PC-3 (cell line): ENCODE results near the gene AEBP2. TPM values are rescaled to one million over a fixed set of nuclear protein-coding genes. Genes with fewer than 3 reads are reported as not detected.

ENCODE experiments used
- ATAC-seq: fragments of 200-7000 bp; cut with Tn5 transposase; 2 replicates; pipeline ENCODE4 v1.9.1; 2020; ENCODE audit warnings: mild to moderate bottlenecking, moderate library complexity
- BruUV-seq: library from RNA; stranded (reverse); fragments of 400-500 nt; replicated peaks from 2 replicates; lab custom pipeline; 2021; lab: Mats Ljungman, UMichigan
- CTCF ChIA-PET: fragments of 300-600 bp; sonication (Branson Sonifier 250); formaldehyde crosslinking; loops from one replicate; lab custom pipeline; 2022; ENCODE audit warnings: antibody characterized with exemption; lab: Charles Lee
- POLR2A ChIA-PET: fragments of 300-600 bp; sonication (Branson Sonifier 250); formaldehyde crosslinking; loops from one replicate; lab custom pipeline; 2022; ENCODE audit warnings: antibody characterized with exemption; ENCODE audit not compliant: unreplicated experiment; lab: Charles Lee
- DNase-seq: peaks from one replicate; pipeline ENCODE4 v3.0.0-alpha.2; 2015
- H2AFZ ChIP-seq: fragments of 300-600 bp; sonication (generic); 2 replicates; pipeline ENCODE4 v1.6.0; 2016; ENCODE audit warnings: antibody characterized with exemption, low read length
- H3F3A ChIP-seq: fragments of 300-600 bp; sonication (generic); one replicate; pipeline ENCODE4 v1.6.0; 2017; ENCODE audit warnings: antibody characterized with exemption, low read length, control low read depth, mild to moderate bottlenecking; ENCODE audit not compliant: unreplicated experiment
- H3K27ac ChIP-seq: fragments of 300-600 bp; sonication (generic); 2 replicates; pipeline ENCODE4 v1.5.1; 2016; ENCODE audit warnings: mild to moderate bottlenecking, low read length
- H3K27me3 ChIP-seq: fragments of 300-600 bp; sonication (generic); 2 replicates; pipeline ENCODE4 v1.6.1; 2016; ENCODE audit warnings: low read length, mixed read lengths
- H3K36me3 ChIP-seq: fragments of 300-600 bp; sonication (generic); 2 replicates; pipeline ENCODE4 v1.6.1; 2016; ENCODE audit warnings: low read depth, mixed run types, low read length, mixed read lengths
- H3K4me1 ChIP-seq: fragments of 300-600 bp; sonication (generic); 2 replicates; pipeline ENCODE4 v1.5.1; 2016; ENCODE audit warnings: low read length; ENCODE audit not compliant: insufficient read depth
- H3K4me2 ChIP-seq: fragments of 300-600 bp; sonication (generic); 2 replicates; pipeline ENCODE4 v1.6.0; 2016; ENCODE audit warnings: low read length
- H3K4me3 ChIP-seq: fragments of 300-600 bp; sonication (generic); 2 replicates; pipeline ENCODE4 v1.5.1; 2016; ENCODE audit warnings: mild to moderate bottlenecking, low read length, mixed read lengths
- H3K79me2 ChIP-seq: fragments of 300-600 bp; sonication (generic); 2 replicates; pipeline ENCODE4 v1.6.1; 2017; ENCODE audit warnings: low read length, mixed read lengths
- H3K9ac ChIP-seq: fragments of 300-600 bp; sonication (generic); 2 replicates; pipeline ENCODE4 v1.6.0; 2016; ENCODE audit warnings: mild to moderate bottlenecking, low read length
- H3K9me2 ChIP-seq: fragments of 300-600 bp; sonication (generic); replicated peaks from 2 replicates; pipeline ENCODE4 v1.6.1; 2016; ENCODE audit warnings: mixed run types, low read length, mixed read lengths
- H3K9me3 ChIP-seq: fragments of 300-600 bp; sonication (generic); 2 replicates; pipeline ENCODE4 v1.6.1; 2016; ENCODE audit warnings: low read length, mixed read lengths
- H4K20me1 ChIP-seq: fragments of 300-600 bp; sonication (generic); 2 replicates; pipeline ENCODE4 v1.6.1; 2016; ENCODE audit warnings: low read length, mixed read lengths
- EZH2 ChIP-seq: fragments of 300-600 bp; sonication (generic); IDR thresholded peaks from one replicate; pipeline ENCODE4 v1.6.1; 2017; ENCODE audit warnings: antibody characterized with exemption, mild to moderate bottlenecking, low read length; ENCODE audit not compliant: unreplicated experiment
- EZH2phosphoT487 ChIP-seq: fragments of 300-600 bp; sonication (generic); IDR thresholded peaks from 2 replicates; pipeline ENCODE4 v1.6.1; 2018; ENCODE audit warnings: mild to moderate bottlenecking, antibody characterized with exemption, low read length, borderline replicate concordance
- intact Hi-C: fragments of 100-400 bp; cut with micrococcal nuclease; formaldehyde crosslinking; loops from 2 replicates; pipeline ENCODE4 v1.9.0; 2023
- total RNA-seq: library from RNA; depleted of rRNA; stranded (reverse); fragments of >200 nt; gene quantifications from 2 replicates; pipeline ENCODE4 v1.2.3, GENCODE V29; 2014
- TF ChIP-seq, protein P1 (sequence below): fragments of 300-600 bp; sonication (generic); conservative IDR thresholded peaks from 2 replicates; pipeline ENCODE4 v1.5.1; 2017; ENCODE audit warnings: antibody characterized with exemption, low read depth, mild to moderate bottlenecking, low read length

Gene AEBP2
- total RNA-seq, 1 experiment from 2014 or later = 10.2 TPM

GRCh38 chr12:19440916-19441315, 1.6 kb downstream of the AEBP2 start:
- Histone ChIP-seq H3K27me3 (no peaks in the 10 kb centered on the region), H3K4me3 (peak overlapping the region; percentile 96), H3K79me2 (peaks cover 63% of the 10 kb centered on the region), H3F3A (no peaks in the 10 kb centered on the region), H4K20me1 (peaks cover 23% of the 10 kb centered on the region), H3K4me2 (peak overlapping the region; percentile 87), H3K9me3 (no peaks in the 10 kb centered on the region), H3K36me3 (no peaks in the 10 kb centered on the region), H3K27ac (no peak overlapping the region), H3K9ac (peak overlapping the region; percentile 90), H2AFZ (peak overlapping the region; percentile 84; the same call in 1 of the 2 replicates), H3K4me1 (0 out of 2 replicates have a peak, but pooled peaks cover 6% of the 10 kb centered on the region), H3K9me2 (no peaks in the 10 kb centered on the region)
- DNase-seq (no peak), ATAC-seq (no peak)
- POLR2A ChIA-PET = no interaction called here
- TF ChIP-seq EZH2phosphoT487 (no peak), EZH2 (no peak)
- TF ChIP-seq, protein P1, sequence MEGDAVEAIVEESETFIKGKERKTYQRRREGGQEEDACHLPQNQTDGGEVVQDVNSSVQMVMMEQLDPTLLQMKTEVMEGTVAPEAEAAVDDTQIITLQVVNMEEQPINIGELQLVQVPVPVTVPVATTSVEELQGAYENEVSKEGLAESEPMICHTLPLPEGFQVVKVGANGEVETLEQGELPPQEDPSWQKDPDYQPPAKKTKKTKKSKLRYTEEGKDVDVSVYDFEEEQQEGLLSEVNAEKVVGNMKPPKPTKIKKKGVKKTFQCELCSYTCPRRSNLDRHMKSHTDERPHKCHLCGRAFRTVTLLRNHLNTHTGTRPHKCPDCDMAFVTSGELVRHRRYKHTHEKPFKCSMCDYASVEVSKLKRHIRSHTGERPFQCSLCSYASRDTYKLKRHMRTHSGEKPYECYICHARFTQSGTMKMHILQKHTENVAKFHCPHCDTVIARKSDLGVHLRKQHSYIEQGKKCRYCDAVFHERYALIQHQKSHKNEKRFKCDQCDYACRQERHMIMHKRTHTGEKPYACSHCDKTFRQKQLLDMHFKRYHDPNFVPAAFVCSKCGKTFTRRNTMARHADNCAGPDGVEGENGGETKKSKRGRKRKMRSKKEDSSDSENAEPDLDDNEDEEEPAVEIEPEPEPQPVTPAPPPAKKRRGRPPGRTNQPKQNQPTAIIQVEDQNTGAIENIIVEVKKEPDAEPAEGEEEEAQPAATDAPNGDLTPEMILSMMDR = no peak
- BruUV-seq = no TSS peak
- CTCF ChIA-PET = no interaction called here
- intact Hi-C loops = no loop called here

GRCh38 chr12:19443585-19443984, 4.3 kb downstream of the AEBP2 start:
- H3K9ac ChIP-seq = no peak overlapping the region
- intact Hi-C loops = no loop called here
- no peak overlapping the region for H3K4me3 ChIP-seq
- no peak for DNase-seq
- H4K20me1 ChIP-seq = peaks cover 23% of the 10 kb centered on the region
- H3K79me2 ChIP-seq = peaks cover 89% of the 10 kb centered on the region
- ChIA-PET CTCF (no interaction called here), POLR2A (no interaction called here)
- 0 out of 2 replicates have a peak, but pooled peaks cover 6% of the 10 kb centered on the region for H3K4me1 ChIP-seq
- no peak overlapping the region for H3K4me2 ChIP-seq
- H3K9me3 ChIP-seq = no peaks in the 10 kb centered on the region
- H3K9me2 ChIP-seq = no peaks in the 10 kb centered on the region
- no peak overlapping the region for H3K27ac ChIP-seq
- H2AFZ ChIP-seq = no peak overlapping the region
- no TSS peak for BruUV-seq
- no peaks in the 10 kb centered on the region for H3K27me3 ChIP-seq
- no peak for ATAC-seq
- TF ChIP-seq, protein P1 = no peak
- TF ChIP-seq EZH2phosphoT487 (no peak), EZH2 (no peak)
- no peaks in the 10 kb centered on the region for H3F3A ChIP-seq
- no peaks in the 10 kb centered on the region for H3K36me3 ChIP-seq

GRCh38 chr12:19444097-19444496, 4.8 kb downstream of the AEBP2 start:
- TF ChIP-seq EZH2phosphoT487 (no peak), EZH2 (no peak)
- TF ChIP-seq, protein P1 = no peak
- Histone ChIP-seq H3K27me3 (no peaks in the 10 kb centered on the region), H3K79me2 (peaks cover 95% of the 10 kb centered on the region), H3F3A (no peaks in the 10 kb centered on the region), H2AFZ (no peak overlapping the region), H3K4me2 (no peak overlapping the region), H3K4me1 (0 out of 2 replicates have a peak, but pooled peaks cover 6% of the 10 kb centered on the region), H4K20me1 (peaks cover 23% of the 10 kb centered on the region), H3K9ac (no peak overlapping the region), H3K36me3 (no peaks in the 10 kb centered on the region), H3K9me2 (no peaks in the 10 kb centered on the region), H3K4me3 (no peak overlapping the region), H3K9me3 (no peaks in the 10 kb centered on the region), H3K27ac (no peak overlapping the region)
- POLR2A ChIA-PET = no interaction called here
- intact Hi-C loops = no loop called here
- BruUV-seq = no TSS peak
- CTCF ChIA-PET = no interaction called here
- DNase-seq = no peak
- ATAC-seq = no peak
